Measurements from ENCODE around the gene ZNF584. TPM values are rescaled to one million over a fixed set of nuclear protein-coding genes. Genes with fewer than 3 reads are reported as not detected.

The ZNF584 gene
- total RNA-seq, 2 donors from 2014 or later, result 7.8 to 7.9 TPM

- ATAC-seq, result peak; percentile 46
- DNase-seq, result peak in 1 of 2 donors; percentile 47
- intact Hi-C loops (cut with DNase I, micrococcal nuclease), result no loop called here
These were observed 42.5 kb downstream of the ZNF584 start for GRCh38 chr19:58450856-58451357.

DNA sequence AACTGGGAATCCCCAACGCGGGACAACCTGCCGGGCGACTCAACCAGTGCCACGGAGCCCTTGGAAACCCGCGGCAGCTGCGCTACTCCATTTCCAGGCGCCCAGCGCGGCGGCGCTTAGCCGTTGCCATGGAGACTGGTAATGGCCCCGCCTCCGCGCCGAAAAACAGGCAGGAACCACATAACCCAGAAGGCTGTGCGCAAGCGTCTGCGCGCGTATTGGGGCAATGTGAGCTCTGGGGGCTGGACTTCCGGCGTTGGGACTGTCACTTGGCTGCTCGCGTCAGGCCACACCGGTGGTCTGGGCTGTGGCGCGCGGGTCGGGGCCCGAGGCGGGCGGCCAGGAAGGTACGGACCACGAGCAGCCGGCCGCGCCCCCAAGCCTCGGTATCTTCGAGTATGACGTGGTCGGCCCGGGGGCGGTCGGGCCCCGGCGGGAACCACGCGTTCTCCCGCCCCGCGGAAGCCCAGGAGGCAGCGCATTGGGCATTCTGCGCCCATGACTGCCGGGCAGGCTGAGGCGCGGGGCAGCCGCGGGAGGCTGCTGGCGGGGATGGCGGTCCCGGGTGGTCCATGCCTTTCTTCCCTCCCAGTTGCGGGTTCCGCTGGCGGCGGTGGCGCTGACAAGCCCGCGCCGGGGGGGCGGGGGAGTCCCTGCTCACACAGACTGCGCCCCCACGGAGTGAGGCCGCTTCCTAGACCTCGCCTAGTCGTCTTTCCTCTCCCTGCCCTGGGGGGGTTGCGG is 43.1 kb downstream of the ZNF584 start, which contains the start of gene ZNF324B:
Gene ZNF324B, plus strand, starts transcription at position 265 of the 744 bp plus-strand sequence. CDS start 2,080 bp downstream, outside the sequence.
- intact Hi-C loops (cut with DNase I, micrococcal nuclease), result no loop called here
- peak; percentile 99 for ATAC-seq

DNA sequence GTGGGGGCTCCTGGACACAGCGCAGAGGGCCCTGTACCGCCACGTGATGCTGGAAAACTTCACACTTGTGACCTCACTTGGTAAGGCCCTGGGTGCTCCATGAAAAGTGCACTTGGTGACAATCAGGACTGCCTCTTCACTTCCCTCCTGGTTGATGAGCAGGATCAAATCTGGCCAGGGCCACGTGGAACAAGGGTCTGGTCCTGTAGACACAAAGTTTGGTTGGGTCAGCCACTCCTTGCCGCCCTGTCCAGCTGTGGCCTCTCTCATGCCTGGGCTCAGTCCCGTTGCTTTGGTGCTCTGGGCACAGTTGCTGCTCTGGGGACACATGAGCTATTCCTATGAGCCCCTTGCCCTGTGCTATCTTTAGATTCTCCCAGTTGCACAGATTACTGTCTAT is 45.3 kb downstream of the ZNF584 start:
- ATAC-seq (no peak), DNase-seq (no peak)
- intact Hi-C loops (cut with DNase I, micrococcal nuclease), result no loop called here

More for the DNA sequence above, 43.1 kb downstream of the ZNF584 start, which contains the start of gene ZNF324B:
- DNase-seq, result peak; percentile 97

DNA sequence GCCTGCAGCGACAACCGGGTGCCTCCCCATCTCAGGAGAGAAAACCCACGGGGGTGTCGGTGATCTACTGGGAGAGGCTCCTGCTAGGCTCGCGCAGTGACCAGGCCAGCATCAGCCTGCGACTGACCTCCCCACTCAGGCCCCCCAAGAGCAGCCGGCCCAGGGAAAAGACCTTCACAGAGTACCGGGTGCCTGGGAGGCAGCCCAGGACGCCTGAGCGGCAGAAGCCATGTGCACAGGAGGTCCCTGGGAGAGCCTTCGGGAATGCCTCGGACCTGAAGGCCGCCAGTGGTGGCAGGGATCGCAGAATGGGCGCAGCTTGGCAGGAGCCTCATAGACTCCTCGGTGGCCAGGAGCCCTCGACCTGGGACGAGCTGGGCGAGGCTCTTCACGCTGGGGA is 46.9 kb downstream of the ZNF584 start:
- ATAC-seq (no peak), DNase-seq (no peak)
- intact Hi-C loops (cut with DNase I, micrococcal nuclease), result no loop called here

GRCh38 chr19:58456111-58456510 is 47.7 kb downstream of the ZNF584 start:
- DNase-seq, result no peak
- intact Hi-C loops (cut with DNase I, micrococcal nuclease), result no loop called here
- ATAC-seq, result no peak

DNA sequence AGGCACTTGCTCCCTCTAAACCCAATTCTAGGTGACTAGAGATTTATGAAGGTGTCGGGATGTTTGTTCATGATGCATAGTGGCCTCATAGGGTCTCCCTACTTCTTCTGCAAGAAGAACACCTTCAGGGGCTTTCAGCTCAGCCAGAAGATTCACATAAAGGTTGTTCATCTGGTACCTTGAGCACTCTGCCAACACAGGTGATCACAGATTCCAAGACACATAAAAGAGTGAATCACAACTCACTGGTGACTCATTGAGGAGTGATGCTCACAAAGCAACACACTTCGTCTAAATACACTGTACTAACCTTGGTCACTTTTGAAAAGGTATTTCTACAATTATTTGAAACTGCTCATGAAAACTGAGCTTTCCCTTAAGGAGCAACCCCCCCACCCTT is 51.6 kb downstream of the ZNF584 start:
- intact Hi-C loops (cut with DNase I, micrococcal nuclease), result no loop called here
- no peak for DNase-seq
- ATAC-seq, result no peak

- intact Hi-C loops (cut with DNase I, micrococcal nuclease), result no loop called here
- ATAC-seq, result peak; percentile 44
- DNase-seq, result no peak
These were observed 57.8 kb downstream of the ZNF584 start for GRCh38 chr19:58466089-58466759.

DNA sequence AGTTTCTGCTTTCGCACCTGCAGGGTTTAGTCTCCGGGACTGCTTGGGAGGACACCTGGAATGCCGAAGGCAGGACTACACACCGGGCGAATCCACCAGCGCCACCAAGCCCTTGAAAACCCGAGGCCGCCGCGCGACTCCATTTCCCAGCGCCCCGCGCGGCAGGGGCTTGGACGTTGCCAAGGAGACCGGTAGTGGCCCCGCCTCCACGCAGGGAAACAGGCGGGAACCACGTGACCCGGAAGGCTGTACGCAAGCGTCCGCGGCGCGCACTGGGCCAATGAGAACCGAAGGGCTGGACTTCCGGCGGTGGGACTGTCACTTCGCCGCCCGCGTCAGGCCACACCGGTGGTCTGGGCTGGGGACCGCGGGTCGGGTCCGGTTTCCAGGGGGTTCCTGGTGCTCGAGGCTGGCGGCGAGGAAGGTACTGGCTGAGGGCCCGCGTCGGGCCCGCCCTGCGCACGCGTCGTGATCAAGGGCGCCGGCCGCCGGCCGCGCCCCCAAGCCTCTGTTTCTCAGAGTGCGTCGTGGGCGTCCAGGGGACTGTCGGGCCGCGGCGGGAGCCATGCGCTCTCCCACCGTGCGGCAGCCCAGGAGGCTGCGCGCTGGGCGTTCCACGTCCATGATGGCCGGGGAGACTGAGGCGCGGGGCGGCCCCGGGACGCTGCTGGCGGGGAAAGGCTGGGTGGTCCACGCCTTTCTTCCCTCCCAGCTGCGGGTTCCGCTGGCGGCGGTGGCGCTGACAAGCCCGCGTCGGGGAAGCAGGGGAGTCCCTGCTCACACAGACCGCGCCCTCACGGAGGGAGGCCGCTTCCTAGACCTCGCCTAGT is 58.5 kb downstream of the ZNF584 start, which contains the start of gene ZNF324:
Gene ZNF324, plus strand, starts transcription at position 321 of the 830 bp plus-strand sequence. CDS start 2,106 bp downstream, outside the sequence.
- intact Hi-C loops (cut with DNase I, micrococcal nuclease), result no loop called here
- DNase-seq, result peak; percentile 97 to 100
- peak; percentile 98 for ATAC-seq

Small RNA genes within 50 kb of the gene (microRNA-seq; reads per million reads assigned to microRNA genes)
- 0 to 6.8 reads per million in 2 donors for gene MIR4754

Other genes with a start within 250 kb of the ZNF584 start
- 10 to 100 TPM; 14.4 to 17.4 TPM for gene ZNF274, start 225.6 kb upstream of the ZNF584 start, total RNA-seq
- 10 to 100 TPM; 17.6 to 29.9 TPM for gene ZNF544, start 179.7 kb upstream of the ZNF584 start, total RNA-seq
- 1 to 10 TPM; 3.5 to 4.1 TPM for gene ZNF8, start 129.7 kb upstream of the ZNF584 start, total RNA-seq
- 10 to 100 TPM; 24.3 to 26.9 TPM for gene ERVK3-1, start 103.3 kb upstream of the ZNF584 start, total RNA-seq
- 1 to 10 TPM; 2.6 to 2.8 TPM for gene ZSCAN22, start 81.7 kb upstream of the ZNF584 start, total RNA-seq
- gene A1BG, start 55.2 kb upstream of the ZNF584 start, total RNA-seq, result 1 to 10 TPM; 2.1 to 2.5 TPM
- 1 to 10 TPM in 1 of 2 donors, under 1 TPM in 1; 0.73 to 1.6 TPM for gene ZNF497, start 45.9 kb upstream of the ZNF584 start, total RNA-seq
- 1 to 10 TPM; 2.4 to 2.5 TPM for gene ZNF837, start 27.6 kb upstream of the ZNF584 start, total RNA-seq
- 100 to 1,000 TPM; 600 to 683 TPM for gene RPS5, start 21.4 kb upstream of the ZNF584 start, total RNA-seq
- gene RNF225, start 13.0 kb upstream of the ZNF584 start, total RNA-seq, result not detected
- gene ZNF132, start 31.5 kb downstream of the ZNF584 start, total RNA-seq, result 1 to 10 TPM; 3.0 to 4.6 TPM
- gene ZNF324B, start 43.0 kb downstream of the ZNF584 start, total RNA-seq, result 1 to 10 TPM; 4.7 to 5.1 TPM
- 10 to 100 TPM; 11.6 to 14.0 TPM for gene ZNF324, start 58.4 kb downstream of the ZNF584 start, total RNA-seq
- gene ZNF446, start 67.7 kb downstream of the ZNF584 start, total RNA-seq, result 10 to 100 TPM in 1 of 2 donors, 1 to 10 TPM in 1; 10.0 to 11.2 TPM
- 1 to 10 TPM; 2.8 to 4.6 TPM for gene SLC27A5, start 103.3 kb downstream of the ZNF584 start, total RNA-seq
- gene ZBTB45, start 111.2 kb downstream of the ZNF584 start, total RNA-seq, result 10 to 100 TPM; 13.7 to 14.3 TPM
- gene TRIM28, start 135.4 kb downstream of the ZNF584 start, total RNA-seq, result 100 to 1,000 TPM; 171 to 184 TPM
- gene CHMP2A, start 146.5 kb downstream of the ZNF584 start, total RNA-seq, result 100 to 1,000 TPM; 204 to 215 TPM
- gene UBE2M, start 150.0 kb downstream of the ZNF584 start, total RNA-seq, result 10 to 100 TPM; 55.8 to 70.4 TPM
- 10 to 100 TPM; 22.8 to 28.9 TPM for gene MZF1, start 164.7 kb downstream of the ZNF584 start, total RNA-seq